ACC112 (cell line): ENCODE data around the gene ANXA2.
A peak's percentile ranks its signal among the peaks of the same experiment; 100 is the strongest.

ENCODE experiments used
- H2AFZ ChIP-seq: fragments of 200-600 bp; sonication (generic); one replicate; pipeline ENCODE4 v1.6.0; 2017; ENCODE audit warnings: antibody characterized with exemption, low read length; ENCODE audit not compliant: unreplicated experiment
- H3K27ac ChIP-seq: fragments of 200-600 bp; sonication (generic); 2 replicates; pipeline ENCODE4 v1.5.1; 2014; ENCODE audit warnings: low read depth, mild to moderate bottlenecking, antibody characterized with exemption, low read length, moderate library complexity
- H3K27me3 ChIP-seq: fragments of 200-600 bp; sonication (generic); 2 replicates; pipeline ENCODE4 v1.6.1; 2014; ENCODE audit warnings: mild to moderate bottlenecking, antibody characterized with exemption, low read length, moderate library complexity, mixed read lengths; ENCODE audit not compliant: insufficient read depth
- H3K36me3 ChIP-seq: fragments of 200-600 bp; sonication (generic); 2 replicates; pipeline ENCODE4 v1.6.1; 2016; ENCODE audit warnings: mild to moderate bottlenecking, antibody characterized with exemption, low read length, moderate library complexity, mixed read lengths; ENCODE audit not compliant: insufficient read depth
- H3K4me1 ChIP-seq: fragments of 200-600 bp; sonication (generic); one replicate; pipeline ENCODE4 v1.6.1; 2016; ENCODE audit warnings: low read length, mixed read lengths; ENCODE audit not compliant: insufficient read depth, unreplicated experiment, control insufficient read depth
- H3K4me3 ChIP-seq: fragments of 200-600 bp; sonication (generic); 2 replicates; pipeline ENCODE4 v1.5.1; 2014; ENCODE audit warnings: mild to moderate bottlenecking, low read depth, low read length
- H3K79me2 ChIP-seq: fragments of 200-600 bp; sonication (generic); one replicate; pipeline ENCODE4 v1.6.0; 2016; ENCODE audit warnings: low read length; ENCODE audit not compliant: control insufficient read depth, unreplicated experiment, insufficient read depth

Gene ANXA2

GRCh38 chr15:60396958-60397771 is 621 bp downstream of the ANXA2 start:
- no peak overlapping the region for H2AFZ ChIP-seq
- no peaks in the 10 kb centered on the region for H3K27me3 ChIP-seq
- H3K27ac ChIP-seq = peak overlapping the region; percentile 98
- peaks cover 34% of the 10 kb centered on the region for H3K36me3 ChIP-seq
- peak overlapping the region; percentile 95 for H3K4me3 ChIP-seq
- H3K79me2 ChIP-seq = peaks cover 60% of the 10 kb centered on the region
- H3K4me1 ChIP-seq = peaks cover 55% of the 10 kb centered on the region

- no peaks in the 10 kb centered on the region for H3K27me3 ChIP-seq
- peaks cover 57% of the 10 kb centered on the region for H3K4me1 ChIP-seq
Observed at GRCh38 chr15:60396560-60396957, 1.2 kb downstream of the ANXA2 start.

DNA sequence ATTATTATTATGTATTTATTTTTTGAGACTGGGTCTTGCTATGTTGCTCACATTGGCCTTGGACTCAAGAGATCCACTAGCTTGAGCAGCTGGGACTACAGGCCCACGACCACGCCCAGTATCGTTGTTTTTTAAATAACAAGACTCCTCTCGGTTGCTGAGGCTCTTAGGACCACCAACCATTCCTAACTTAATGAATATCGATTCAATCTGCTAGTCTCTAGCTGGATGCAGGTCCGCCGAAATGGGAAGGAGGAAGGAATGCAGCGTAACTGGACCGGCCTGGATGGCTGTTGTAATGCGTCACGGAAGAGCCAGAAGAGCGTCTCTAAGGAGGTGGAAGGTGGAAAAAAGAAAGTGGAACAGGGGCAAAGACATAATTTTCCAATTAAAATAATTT is 1.7 kb downstream of the ANXA2 start:
- Histone ChIP-seq H3K4me1 (peaks cover 56% of the 10 kb centered on the region), H2AFZ (no peak overlapping the region), H3K36me3 (peaks cover 40% of the 10 kb centered on the region), H3K79me2 (peaks cover 70% of the 10 kb centered on the region), H3K27me3 (no peaks in the 10 kb centered on the region), H3K4me3 (peak overlapping the region; percentile 95), H3K27ac (peak overlapping the region; percentile 98)

More at GRCh38 chr15:60396560-60396957, 1.2 kb downstream of the ANXA2 start:
- peak overlapping the region; percentile 95 for H3K4me3 ChIP-seq
- no peak overlapping the region for H2AFZ ChIP-seq
- H3K79me2 ChIP-seq = peaks cover 66% of the 10 kb centered on the region
- peaks cover 40% of the 10 kb centered on the region for H3K36me3 ChIP-seq
- H3K27ac ChIP-seq = peak overlapping the region; percentile 98

DNA sequence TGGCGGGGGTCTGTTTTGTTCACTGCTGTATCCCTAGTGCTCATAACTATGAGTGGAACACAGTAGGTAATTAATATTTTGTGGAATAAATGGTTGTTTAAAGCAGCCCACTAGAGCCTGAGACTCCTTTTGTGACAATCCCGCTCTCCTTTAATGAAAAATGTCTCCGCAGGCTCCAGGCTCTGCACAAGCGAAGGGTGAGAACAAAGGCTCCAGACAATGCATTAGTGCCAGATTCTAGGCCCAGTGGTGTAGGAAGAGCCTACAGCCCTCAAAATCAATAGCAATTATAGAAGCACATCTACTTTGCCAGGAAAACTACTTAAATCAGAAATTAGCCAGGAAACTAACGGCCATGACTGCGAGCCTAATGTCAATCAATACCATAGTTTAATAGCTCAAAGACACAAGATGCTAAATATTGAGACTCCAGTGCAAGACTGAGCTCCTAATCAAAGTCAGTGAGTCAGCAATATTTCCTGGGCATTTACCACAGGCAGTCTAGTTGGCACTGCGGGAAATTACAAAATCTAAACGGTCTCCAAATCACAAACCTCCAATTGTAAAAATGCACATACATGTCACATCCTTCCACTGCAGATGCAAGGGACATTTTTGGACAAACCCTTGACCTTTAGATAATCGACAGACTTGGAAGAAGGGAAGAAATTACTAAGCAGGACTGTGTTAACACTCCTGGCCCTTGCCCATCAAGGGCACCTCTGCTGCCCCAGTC is 2.3 kb downstream of the ANXA2 start:
- Histone ChIP-seq H3K36me3 (peaks cover 40% of the 10 kb centered on the region), H3K27me3 (no peaks in the 10 kb centered on the region), H3K4me3 (peak overlapping the region; percentile 95), H3K79me2 (peaks cover 71% of the 10 kb centered on the region), H2AFZ (no peak overlapping the region), H3K27ac (peak overlapping the region; percentile 98), H3K4me1 (peaks cover 56% of the 10 kb centered on the region)

DNA sequence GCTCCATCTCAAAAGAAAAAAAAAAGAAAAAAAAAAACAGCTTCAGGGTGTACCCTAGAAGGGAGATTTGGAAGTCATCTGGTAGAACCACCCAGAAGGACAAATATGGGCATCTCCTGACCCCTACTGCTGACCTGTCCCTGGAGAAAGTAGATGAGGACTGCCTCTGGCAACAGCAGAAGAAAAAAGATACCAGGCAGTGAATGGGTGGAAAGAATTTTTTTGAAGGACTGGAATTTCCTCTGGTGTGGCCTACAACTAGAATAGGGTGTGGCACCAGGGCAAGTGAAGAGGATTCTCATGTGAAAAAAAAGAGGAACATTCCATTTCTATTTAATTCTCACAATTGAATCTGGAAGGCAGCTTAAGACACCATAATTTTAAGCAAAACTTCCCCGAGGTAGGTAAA is 3.1 kb downstream of the ANXA2 start:
- Histone ChIP-seq H3K79me2 (peaks cover 77% of the 10 kb centered on the region), H3K4me1 (peaks cover 56% of the 10 kb centered on the region), H2AFZ (no peak overlapping the region), H3K27me3 (no peaks in the 10 kb centered on the region), H3K27ac (peak overlapping the region; percentile 98), H3K36me3 (peaks cover 48% of the 10 kb centered on the region), H3K4me3 (peak overlapping the region; percentile 95)

GRCh38 chr15:60392986-60393790 is 4.6 kb downstream of the ANXA2 start:
- H3K79me2 ChIP-seq = peaks cover 93% of the 10 kb centered on the region
- H3K36me3 ChIP-seq = peaks cover 52% of the 10 kb centered on the region
- no peaks in the 10 kb centered on the region for H3K27me3 ChIP-seq
- H3K4me3 ChIP-seq = peak overlapping the region; percentile 95
- peak overlapping the region; percentile 98 for H3K27ac ChIP-seq
- H3K4me1 ChIP-seq = peaks cover 58% of the 10 kb centered on the region
- no peak overlapping the region for H2AFZ ChIP-seq

- Histone ChIP-seq H3K79me2 (peaks cover 97% of the 10 kb centered on the region), H3K27me3 (no peaks in the 10 kb centered on the region), H3K36me3 (peaks cover 53% of the 10 kb centered on the region), H2AFZ (no peak overlapping the region), H3K27ac (peak overlapping the region; percentile 98), H3K4me1 (peaks cover 60% of the 10 kb centered on the region), H3K4me3 (peak overlapping the region; percentile 95)
Observed at GRCh38 chr15:60392601-60392985, 5.2 kb downstream of the ANXA2 start.

DNA sequence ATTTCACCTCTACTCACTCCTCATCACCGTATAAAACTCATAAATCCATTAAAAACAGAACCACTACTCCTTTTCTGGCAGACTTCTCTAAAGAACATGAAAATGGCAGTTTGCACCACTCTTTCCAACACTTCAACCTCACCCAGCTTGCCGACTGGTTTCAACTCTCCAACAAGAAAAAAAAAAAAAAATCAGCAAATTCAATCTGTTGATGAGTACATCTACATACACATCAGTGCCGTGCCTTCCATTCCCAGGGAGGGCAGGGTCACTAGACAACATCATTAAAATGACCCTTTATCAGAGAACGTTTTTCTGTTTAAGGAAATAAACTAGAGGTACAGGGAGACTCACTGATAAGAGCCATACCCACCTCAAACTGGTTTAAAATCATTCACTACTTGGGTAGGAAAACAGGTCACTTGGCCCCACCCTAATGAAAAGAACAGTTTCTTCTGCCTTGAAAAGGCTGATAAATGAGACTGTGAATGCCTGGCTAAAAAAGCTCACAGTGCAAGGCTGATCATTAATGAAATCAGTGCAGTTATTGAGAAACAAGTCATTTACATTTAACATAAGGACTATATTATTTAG is 6.0 kb downstream of the ANXA2 start:
- H3K79me2 ChIP-seq = peaks cover 97% of the 10 kb centered on the region
- peak overlapping the region; percentile 95 for H3K4me3 ChIP-seq
- H3K27me3 ChIP-seq = no peaks in the 10 kb centered on the region
- peak overlapping the region; percentile 98 for H3K27ac ChIP-seq
- H3K4me1 ChIP-seq = peaks cover 68% of the 10 kb centered on the region
- H3K36me3 ChIP-seq = peaks cover 57% of the 10 kb centered on the region
- no peak overlapping the region for H2AFZ ChIP-seq

GRCh38 chr15:60390871-60391501 is 6.8 kb downstream of the ANXA2 start:
- Histone ChIP-seq H2AFZ (no peak overlapping the region), H3K4me1 (peaks cover 76% of the 10 kb centered on the region), H3K36me3 (peaks cover 57% of the 10 kb centered on the region), H3K27ac (peak overlapping the region; percentile 98), H3K27me3 (no peaks in the 10 kb centered on the region), H3K79me2 (peaks cover 97% of the 10 kb centered on the region), H3K4me3 (peak overlapping the region; percentile 95)

DNA sequence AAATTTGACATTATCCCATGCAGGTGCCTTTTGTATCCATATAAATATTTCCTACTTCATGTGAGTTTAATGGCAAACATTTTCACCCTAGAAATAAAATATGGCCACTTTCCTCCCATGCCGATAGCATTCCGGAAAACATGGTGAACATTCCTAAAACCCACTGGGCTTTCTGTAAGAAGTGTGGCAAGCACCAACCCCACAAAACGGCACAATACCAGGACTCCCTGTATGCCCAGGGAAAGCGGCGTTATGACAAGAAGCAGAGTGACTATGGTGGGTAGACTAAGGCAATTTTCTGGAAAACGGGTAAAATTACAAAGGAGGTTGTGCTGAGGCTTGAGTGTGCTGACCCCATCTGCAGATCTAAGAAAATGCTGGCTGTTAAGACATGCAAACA is 7.6 kb downstream of the ANXA2 start:
- peaks cover 95% of the 10 kb centered on the region for H3K79me2 ChIP-seq
- H3K27me3 ChIP-seq = no peaks in the 10 kb centered on the region
- peak overlapping the region; percentile 95 for H3K4me3 ChIP-seq
- H3K36me3 ChIP-seq = peaks cover 56% of the 10 kb centered on the region
- H3K27ac ChIP-seq = peak overlapping the region; percentile 98
- H2AFZ ChIP-seq = no peak overlapping the region
- peaks cover 80% of the 10 kb centered on the region for H3K4me1 ChIP-seq
